Skeletal muscle cell (primary cell): ENCODE measurements around the gene MAML3.

Experiments
- DNase-seq: peaks from one replicate; pipeline ENCODE4 v3.0.0-alpha.2; 2010; ENCODE audit warnings: low read depth
- H3K4me3 ChIP-seq: 2 replicates; pipeline ENCODE4 v1.5.1; 2011; ENCODE audit warnings: low read depth, mild to moderate bottlenecking, control low read depth, low read length, moderate library complexity

Gene MAML3

DNA sequence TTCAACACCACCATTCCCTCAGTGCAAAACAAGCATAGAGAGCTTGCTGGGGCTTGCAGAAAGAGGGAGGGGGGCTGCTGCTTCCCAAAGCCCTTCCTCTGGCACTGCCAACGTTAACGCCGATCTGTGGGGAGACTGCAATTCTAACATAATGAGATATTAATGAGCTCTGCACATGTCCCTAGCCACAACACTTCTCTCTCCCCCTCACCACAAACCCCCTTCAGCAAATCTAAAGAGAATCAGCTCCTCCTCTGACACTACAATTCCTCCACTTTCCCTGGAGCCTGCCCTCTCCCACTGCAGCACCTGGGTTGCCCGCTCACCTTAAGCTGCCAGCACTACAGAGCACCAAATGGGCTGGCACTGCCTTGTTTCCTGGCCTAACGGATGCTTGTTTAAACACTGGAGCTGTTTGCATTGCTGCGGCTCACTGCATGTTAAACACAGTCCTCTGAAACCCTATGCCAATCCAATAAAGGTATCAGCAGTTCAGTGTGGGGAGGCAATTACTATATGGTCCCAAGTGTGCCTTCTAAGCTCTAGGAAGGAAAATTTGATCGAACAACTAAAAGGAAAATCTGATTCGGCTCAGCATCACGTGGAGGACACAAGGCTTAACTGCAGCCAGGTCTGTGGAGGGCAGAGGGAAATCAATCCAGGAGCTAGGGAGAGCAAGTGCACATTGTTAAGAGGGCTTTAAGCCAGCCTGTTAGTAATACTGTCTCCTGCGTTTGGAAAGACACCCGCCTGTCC is 232.4 kb downstream of the MAML3 start:
- no peak for DNase-seq
- no peak overlapping the region for H3K4me3 ChIP-seq

DNA sequence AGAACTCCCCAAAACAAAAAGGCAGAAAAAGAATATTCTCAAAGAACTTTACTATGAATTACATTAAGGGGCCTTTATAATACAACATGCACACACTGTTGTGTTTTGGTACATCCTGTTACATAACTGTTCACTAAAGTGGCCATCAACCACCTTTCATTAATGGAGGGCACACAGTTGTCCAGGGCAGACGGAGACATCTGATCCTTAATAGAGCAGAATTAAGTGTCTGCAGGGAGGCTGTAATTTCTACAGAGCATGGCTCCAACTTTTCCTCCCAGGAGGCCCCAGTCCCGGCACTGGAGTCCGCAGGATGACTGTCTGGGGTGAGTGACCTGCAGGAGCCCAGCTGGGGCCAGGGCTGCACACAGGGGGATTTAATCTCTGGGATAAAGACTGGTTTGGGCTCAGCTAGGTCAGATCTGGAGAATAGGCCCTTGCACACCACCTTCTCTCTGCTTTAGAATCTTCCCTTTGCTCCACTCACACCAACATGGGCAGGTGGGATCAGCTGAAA is 233.4 kb downstream of the MAML3 start:
- DNase-seq, result no peak
- no peak overlapping the region for H3K4me3 ChIP-seq

DNA sequence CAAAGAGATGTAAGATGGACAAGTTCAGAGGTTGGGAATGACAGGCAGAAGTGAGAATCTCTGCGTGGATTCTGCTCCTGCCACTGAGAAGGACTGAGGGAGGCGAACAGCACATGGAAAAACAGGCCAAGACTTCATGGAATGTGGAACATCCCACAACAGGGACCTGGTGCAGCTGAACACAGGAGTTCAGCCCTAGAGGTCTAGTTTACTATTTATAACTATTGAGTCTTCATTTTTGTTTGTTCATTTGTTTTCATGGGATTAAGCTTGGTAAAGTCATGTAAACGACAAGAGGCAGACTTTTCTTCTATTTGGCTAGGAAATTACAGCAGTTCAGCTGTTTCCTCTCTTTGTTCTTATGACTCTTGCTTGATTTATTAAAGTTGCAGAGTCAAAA is 234.5 kb downstream of the MAML3 start:
- peak; percentile 48 for DNase-seq
- no peak overlapping the region for H3K4me3 ChIP-seq

DNA sequence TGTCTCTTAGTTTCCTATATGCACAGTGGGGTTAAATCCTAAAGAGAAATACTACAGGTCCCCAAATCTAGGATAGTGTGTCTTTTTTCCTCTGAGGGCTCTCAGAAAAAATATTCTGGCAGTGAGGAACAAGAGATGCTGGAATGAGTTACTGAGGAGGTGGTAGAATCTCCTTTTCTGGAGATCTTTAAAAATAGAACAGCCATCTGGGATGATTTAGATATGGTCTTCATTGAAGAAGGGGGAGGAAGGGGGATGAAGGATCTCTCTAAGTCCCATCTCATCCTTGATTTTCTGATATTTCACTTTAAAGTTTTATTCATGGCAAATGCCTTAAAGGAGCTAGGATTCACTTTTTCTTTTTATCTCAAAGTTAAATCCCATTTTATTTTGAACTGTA is 235.0 kb downstream of the MAML3 start:
- H3K4me3 ChIP-seq, result no peak overlapping the region
- no peak for DNase-seq

DNA sequence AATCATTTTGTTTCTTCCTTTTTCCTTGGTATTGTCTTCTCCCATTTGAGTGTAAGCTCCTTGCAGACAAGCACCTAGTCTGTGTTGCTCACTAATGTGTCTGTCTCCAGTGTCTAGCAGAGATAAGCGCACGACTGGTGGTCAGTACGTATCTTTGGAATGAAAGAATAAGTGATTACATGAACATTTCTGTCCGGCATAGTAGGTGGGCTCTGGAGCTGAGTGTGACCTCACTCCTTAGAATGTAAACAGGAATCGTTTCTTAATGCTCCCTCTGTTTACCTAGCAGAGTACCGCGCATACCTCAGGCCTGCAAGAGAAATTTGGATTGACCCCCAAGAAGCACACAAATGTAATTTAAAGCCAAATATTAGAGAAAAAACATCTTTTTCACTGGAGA is 235.4 kb downstream of the MAML3 start:
- H3K4me3 ChIP-seq, result no peak overlapping the region
- no peak for DNase-seq

DNA sequence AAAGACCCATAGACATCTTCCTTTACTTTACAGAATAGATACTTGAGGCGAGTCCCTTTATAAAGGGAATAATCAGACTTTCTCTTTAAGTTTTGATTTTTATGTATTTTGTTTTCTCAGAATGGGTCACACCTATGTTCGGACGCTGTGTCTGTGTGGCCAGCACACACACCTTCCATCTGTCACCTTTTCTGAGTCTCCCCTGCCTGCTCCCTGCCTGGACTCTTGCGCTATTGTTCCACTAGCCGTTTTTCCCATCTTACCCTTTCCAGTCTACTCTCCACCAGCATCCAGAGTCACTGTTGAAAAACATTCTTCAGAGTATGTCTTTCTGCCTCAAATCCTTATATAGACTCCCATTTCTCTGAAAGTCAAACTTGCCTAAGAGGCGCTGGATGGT is 236.1 kb downstream of the MAML3 start:
- H3K4me3 ChIP-seq, result no peak overlapping the region
- DNase-seq, result no peak

DNA sequence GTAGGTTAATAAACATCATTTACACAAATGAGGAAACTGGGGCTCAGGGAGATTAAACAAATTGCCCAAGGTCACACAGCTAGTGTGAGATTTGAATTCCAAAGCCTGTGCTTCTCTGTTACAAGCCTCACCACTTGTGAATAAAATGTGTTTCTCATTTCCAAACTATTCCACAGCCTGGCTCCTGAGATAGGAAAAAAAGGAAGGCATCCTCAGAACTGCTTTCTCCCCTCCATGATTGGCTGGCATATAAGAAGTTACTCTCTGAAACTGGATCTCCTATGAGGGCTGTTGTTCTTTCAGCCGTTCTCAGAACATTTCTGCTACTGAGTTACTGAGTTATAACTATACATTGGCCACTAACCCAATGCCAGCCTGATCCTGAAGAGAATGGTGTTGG is 237.9 kb downstream of the MAML3 start:
- DNase-seq, result no peak
- no peak overlapping the region for H3K4me3 ChIP-seq

DNA sequence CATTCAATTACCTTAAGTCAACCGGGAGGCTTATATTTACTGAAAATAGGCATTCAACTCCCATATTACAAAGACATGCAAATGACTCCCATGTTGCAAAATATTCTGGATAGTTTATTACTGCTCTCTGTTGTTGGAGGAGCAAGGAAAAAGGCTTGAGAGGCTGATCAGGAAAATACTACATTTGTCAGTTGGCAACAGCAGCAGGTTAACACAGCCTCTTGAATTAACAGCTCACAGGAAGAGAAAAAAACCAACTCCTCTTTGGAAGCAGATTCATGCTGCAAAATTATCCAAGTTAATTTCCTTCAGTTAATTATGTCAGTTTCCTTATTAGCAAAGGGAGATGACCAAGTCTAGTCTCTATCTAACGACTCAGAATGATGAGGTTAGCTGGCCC is 238.9 kb downstream of the MAML3 start:
- DNase-seq, result no peak
- no peak overlapping the region for H3K4me3 ChIP-seq

DNA sequence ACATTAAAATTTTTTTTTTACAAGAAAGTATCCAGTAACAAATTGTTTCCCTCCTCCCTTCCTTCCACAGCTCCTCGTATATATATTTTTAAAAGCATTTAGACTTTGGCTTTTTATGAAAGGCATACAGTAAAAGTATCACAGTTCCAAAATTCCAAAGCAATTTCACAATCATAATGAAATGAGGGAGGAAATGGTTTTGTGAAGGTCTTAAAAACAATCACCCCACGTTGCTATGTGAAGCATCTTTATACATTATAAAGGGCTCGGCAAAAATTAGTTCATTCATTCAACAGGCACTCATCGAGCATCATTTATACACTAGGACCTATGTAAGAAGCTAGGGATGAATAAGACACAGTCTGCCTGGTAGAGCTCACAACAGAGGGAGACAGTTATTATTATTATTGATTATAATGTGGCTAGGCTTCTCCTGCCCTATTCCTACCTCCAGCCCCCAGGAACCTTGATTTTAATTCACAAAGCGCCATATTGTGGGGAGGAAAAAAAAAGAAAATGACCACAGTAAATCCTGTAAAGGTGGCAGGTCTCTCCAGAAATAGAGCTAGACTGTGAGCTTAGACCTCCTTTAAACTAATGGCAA is 239.9 kb downstream of the MAML3 start:
- H3K4me3 ChIP-seq, result no peak overlapping the region

DNA sequence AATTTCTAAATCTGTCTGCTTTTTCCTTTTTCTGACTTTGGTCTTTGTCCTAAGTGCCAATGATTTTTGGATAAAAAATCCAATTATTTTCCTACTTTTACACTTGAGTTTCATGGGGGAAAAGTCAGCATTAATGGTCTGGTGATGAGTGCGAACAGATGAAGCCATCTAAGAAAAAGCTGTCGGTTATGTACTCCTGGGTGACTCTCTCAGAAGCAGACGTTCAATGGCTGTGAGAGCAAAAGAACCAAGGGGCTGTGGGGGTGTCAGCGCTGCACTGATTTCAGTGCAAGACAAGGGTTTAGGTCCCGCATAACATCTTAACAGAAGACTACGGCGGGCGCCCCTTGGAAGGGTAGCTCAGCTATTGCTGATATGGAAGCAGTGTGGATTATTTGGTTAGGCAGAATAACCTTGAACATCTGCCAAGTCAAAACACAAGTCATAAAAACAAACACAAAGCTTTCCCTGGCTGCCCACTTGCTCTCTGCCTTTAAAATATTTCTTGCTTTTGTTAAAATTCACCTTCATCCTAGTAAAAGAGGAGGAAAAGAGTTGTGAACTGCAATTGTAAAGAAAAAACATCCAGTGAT is 240.5 kb downstream of the MAML3 start:
- DNase-seq, result no peak
- no peak overlapping the region for H3K4me3 ChIP-seq

More for the DNA sequence above, 239.9 kb downstream of the MAML3 start:
- no peak for DNase-seq

DNA sequence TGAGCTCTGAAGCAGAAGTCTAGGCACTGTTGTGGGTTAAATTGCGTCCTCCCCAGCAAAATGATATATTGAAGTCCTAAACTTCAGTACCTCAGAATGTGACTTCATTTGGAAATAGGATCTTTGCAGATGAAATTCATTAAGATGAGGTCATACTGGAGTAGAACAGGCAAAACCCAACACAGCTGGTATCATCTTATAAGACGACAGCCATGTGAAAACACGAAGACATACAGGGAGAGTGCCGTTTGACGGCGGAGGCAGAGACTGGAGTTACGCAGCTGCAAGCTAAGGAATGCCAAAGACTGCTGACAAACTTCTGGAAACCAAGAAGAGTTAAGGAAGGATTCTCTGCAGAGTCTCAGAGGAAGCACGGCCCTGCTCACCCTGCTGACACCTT is 241.5 kb downstream of the MAML3 start:
- DNase-seq, result no peak
- H3K4me3 ChIP-seq, result no peak overlapping the region

DNA sequence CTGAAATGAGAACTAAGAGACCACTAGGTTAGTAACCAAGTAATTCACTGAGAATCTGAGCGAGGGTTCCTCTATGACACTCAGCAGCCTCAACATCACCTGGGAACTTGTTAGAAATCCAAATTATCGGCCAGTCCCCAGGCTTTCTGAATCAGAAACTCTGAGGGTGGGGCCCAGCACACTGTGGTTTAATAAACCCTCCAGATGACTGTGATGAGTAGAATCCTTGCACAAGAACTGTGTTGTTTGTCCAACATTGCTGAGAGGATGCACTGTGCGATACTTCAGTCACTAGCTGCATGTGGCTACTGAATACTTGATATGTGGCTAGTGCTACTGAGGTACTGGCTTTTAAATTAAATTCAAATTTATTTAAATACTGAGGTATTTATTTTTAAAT is 243.9 kb downstream of the MAML3 start:
- H3K4me3 ChIP-seq, result no peak overlapping the region
- DNase-seq, result no peak

DNA sequence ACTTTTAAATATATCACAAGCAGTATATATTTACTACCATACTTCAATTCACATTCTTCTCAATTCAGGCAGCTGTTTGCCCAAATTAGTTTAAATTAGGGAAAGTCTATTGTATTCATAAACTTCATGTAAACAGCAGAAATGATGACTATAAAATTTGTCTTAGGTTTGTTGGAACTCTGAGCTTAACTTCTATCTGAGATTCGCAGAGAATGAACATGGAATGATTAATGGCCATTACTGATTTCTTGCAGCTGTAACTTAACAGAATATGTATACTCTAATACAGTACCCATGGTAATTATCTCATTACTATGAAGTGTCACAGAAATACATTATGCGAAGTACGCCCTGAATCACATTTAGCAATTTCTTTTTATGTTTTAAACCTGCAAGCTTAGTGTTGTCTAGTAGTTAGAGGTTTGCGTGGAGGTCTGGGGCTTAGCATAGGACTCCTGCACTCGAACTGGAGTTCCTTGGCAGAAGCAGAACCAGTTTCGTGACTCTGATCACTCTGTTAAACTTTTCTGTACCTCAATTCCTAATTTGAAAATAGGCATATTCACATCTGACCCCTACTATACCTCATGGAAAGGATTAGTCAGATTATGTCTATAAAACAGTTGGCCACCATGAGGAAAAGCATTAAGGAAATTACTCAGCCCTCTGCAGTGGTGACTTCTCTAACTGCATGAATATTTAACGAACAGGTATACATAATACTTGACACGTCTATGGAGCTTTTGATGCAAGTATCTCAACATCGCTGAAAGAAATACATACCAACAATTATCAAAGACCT is 245.1 kb downstream of the MAML3 start:
- H3K4me3 ChIP-seq, result no peak overlapping the region
- no peak for DNase-seq

DNA sequence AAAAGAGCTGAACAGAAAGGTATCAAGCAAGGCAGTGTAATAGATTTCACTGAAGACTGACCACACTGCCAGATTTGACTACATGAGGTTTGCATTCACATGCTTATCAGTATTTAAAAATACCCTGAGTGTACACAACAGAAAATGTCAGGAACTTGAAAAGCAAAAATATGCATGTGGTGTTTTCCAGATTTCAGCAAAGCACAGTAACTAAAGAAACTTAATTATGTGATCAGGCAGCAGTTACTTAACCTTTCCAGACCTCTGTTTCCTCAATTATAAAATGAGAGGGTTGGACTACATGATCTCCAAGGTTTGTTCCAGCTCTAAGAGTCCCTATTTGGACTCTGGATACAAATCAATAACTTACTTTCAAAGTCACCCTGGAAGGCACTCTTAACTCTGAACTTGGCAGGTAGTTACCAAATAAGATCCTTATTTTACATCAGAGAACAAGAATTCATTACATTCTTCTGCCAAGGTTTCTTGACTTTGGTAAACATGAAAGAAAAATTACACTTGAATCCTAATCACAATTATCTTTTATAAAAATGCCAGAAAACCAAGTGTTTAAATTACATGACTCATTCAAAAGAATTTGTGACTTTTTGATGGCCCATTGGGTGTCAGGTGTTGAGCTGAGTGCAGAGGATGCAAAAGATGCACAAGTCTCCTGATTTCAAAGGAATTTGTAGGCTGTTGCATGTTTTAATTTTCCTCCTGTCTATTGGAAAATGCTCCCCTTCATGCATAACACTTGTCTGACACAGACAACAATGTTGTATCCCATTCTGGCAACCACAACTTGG is 246.8 kb downstream of the MAML3 start:
- DNase-seq, result no peak
- H3K4me3 ChIP-seq, result no peak overlapping the region

DNA sequence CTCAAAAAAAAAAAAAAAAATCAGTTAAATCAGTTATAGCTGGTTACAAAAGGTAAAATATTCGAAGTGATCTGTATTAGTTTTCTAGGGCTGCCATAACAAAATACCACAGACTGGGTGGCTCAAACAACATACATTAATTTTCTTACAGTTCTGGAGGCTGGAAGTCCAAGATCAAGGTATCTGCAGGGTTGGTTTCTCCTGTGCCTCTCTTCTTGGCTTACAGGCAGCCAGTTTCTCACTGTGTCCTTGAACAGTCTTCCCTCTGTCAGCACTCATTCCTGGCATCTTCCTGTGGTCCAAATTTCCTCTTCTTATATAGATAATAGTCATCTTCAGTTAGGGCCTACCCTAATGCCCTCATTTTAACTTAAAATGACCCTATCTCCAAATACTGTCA is 248.5 kb downstream of the MAML3 start:
- DNase-seq, result no peak
- no peak overlapping the region for H3K4me3 ChIP-seq

DNA sequence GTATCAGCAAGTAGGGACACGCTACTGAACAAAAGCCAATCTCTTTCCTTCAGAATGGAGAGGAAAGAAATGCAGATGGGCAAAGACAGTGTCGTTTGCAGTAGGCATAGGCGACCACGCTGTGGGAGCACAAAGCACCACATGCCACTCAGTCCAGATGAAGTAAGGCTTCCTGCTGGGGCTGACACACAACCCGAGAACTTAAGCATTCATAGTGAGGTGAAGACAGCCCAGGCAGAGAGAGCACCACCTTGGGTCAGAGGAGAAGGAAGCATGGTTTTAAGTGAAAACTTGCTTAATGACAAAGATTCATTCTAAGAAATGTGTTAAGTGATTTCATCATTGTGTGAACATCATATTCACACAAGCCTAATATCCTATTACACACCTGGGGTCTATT is 249.6 kb downstream of the MAML3 start:
- DNase-seq, result no peak
- H3K4me3 ChIP-seq, result no peak overlapping the region

DNA sequence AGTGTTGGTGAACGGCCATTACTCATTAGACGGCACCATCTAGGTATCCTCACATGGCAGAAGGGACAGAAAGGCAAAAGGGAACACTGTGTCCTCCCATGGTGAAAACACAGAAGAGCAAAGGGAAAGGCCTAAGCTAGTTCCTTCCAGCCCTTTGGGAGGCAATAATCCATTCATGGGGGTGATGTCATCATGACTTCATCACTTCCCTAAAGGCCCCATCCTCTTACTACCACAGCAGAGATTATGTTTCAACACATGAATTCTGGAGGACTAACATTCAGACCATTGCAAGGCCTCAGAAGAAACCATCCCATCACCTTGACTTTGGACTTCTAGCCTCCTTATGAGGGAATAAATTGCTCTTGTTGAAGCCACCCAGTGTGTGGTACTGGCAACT is 250.1 kb downstream of the MAML3 start:
- H3K4me3 ChIP-seq, result no peak overlapping the region
- DNase-seq, result no peak

DNA sequence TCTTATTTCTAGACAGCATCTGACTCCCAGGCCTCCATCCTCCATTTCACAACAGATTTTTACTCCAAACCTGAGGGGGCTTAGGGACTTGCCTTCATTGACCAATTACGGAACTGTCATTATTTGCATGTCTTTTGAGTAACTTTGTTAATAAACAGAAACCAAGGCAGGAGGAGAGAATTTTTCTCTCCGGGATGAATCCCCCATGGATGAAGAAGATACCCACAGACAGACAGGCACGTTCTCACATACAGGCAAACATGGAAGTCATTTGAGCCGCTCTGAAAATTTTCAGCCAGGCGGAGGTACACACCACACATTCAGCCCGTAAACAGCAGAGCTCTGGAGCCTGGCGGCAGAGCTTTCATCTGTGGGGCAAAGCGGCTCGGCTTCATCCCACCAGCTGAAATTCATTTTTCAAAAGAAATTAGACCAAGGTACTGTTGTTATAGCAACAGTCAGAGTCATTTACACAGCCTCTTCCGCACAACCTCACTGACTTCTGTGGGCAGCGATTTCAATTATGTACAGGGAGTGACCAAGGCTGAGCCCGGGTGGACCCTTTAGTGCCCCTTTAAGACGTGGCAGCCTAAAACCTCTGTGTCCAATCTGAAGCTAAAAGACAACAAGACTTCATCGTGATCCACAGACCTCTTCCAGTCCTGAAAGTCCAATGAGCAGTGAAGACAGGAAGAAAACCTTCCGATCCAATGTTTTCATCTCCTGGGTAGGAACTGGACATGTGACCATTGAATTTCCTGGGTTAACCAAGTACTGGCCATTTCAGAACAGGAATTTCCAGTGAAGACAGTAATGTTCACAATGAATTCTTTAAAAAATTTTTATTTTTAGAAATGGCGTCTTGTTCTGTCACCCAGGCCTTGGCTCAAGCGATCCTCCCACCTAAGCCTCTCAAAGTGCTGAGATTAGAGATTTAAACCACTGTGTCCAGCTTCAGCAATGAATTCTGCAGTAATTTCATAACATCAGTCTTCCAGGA is 251.4 kb downstream of the MAML3 start:
- no peak for DNase-seq
- peak overlapping the region; percentile 21 for H3K4me3 ChIP-seq
